Endometrium (tissue), 2 donors: ENCODE results near the gene IDS.
"Not testable (repeated sequence)": the region's sequence is repeated elsewhere in the genome, so short reads cannot be mapped to it uniquely, and the experiment has no call there.

Experiments used
- FAIRE-seq: peaks from 2 replicates; lab custom pipeline; 2012; peaks lifted over from hg19 to GRCh38; lab: Jason Lieb, UNC
- donor health status: control.
- donor health status: control.

Gene IDS

GRCh38 chrX:149504915-149505651 lies at the start of gene IDS:
Gene IDS (minus strand): TSS chrX:149505306. CDS start chrX:149505137, 169 bp downstream.
- FAIRE-seq, result no peak

GRCh38 chrX:149551939-149552248 lies 46.8 kb upstream of the IDS start:
- FAIRE-seq, result not testable (repeated sequence)

GRCh38 chrX:149551245-149551938 lies 46.3 kb upstream of the IDS start:
- FAIRE-seq, result not testable (repeated sequence)

GRCh38 chrX:149550454-149550853 lies 45.3 kb upstream of the IDS start:
- FAIRE-seq, result not testable (repeated sequence)

GRCh38 chrX:149549701-149550100 lies 44.6 kb upstream of the IDS start, which contains the start of gene HSFX3:
Gene HSFX3 (minus strand): TSS chrX:149549924. CDS start chrX:149549852, 72 bp downstream.
- not testable (repeated sequence) for FAIRE-seq

- not testable (repeated sequence) for FAIRE-seq
These were observed 42.7 kb upstream of the IDS start for GRCh38 chrX:149547782-149548181.

- FAIRE-seq, result not testable (repeated sequence)
These were observed 41.9 kb upstream of the IDS start for GRCh38 chrX:149546962-149547361.

GRCh38 chrX:149545545-149546543 lies 40.7 kb upstream of the IDS start:
- FAIRE-seq, result not testable (repeated sequence)

GRCh38 chrX:149541521-149542047 lies 36.5 kb upstream of the IDS start:
- FAIRE-seq, result no peak

- FAIRE-seq, result no peak
These were observed 35.8 kb upstream of the IDS start, which contains the start of gene EOLA1 for GRCh38 chrX:149540621-149541520. Gene EOLA1 (plus strand): TSS chrX:149541012. CDS start chrX:149545631, 4,619 bp downstream.

- FAIRE-seq, result no peak
These were observed 35.1 kb upstream of the IDS start for GRCh38 chrX:149540131-149540620.

- no peak for FAIRE-seq
These were observed 34.4 kb upstream of the IDS start for GRCh38 chrX:149539283-149540130.

GRCh38 chrX:149537474-149537873 lies 32.4 kb upstream of the IDS start:
- FAIRE-seq, result not testable (repeated sequence)

GRCh38 chrX:149534926-149535602 lies 30.0 kb upstream of the IDS start:
- FAIRE-seq, result not testable (repeated sequence)

- not testable (repeated sequence) for FAIRE-seq
These were observed 28.9 kb upstream of the IDS start for GRCh38 chrX:149533999-149534398.

GRCh38 chrX:149532868-149533267 lies 27.8 kb upstream of the IDS start:
- FAIRE-seq, result not testable (repeated sequence)

GRCh38 chrX:149531599-149531998 lies 26.5 kb upstream of the IDS start:
- FAIRE-seq, result no peak

- FAIRE-seq, result no peak
These were observed 23.3 kb upstream of the IDS start for GRCh38 chrX:149528381-149528780.

- FAIRE-seq, result no peak
These were observed 22.6 kb upstream of the IDS start for GRCh38 chrX:149527705-149528104.
